ENCODE results near the gene TP53TG5.
A peak's percentile ranks its signal among the peaks of the same experiment; 100 is the strongest.

TP53TG5 gene

DNA sequence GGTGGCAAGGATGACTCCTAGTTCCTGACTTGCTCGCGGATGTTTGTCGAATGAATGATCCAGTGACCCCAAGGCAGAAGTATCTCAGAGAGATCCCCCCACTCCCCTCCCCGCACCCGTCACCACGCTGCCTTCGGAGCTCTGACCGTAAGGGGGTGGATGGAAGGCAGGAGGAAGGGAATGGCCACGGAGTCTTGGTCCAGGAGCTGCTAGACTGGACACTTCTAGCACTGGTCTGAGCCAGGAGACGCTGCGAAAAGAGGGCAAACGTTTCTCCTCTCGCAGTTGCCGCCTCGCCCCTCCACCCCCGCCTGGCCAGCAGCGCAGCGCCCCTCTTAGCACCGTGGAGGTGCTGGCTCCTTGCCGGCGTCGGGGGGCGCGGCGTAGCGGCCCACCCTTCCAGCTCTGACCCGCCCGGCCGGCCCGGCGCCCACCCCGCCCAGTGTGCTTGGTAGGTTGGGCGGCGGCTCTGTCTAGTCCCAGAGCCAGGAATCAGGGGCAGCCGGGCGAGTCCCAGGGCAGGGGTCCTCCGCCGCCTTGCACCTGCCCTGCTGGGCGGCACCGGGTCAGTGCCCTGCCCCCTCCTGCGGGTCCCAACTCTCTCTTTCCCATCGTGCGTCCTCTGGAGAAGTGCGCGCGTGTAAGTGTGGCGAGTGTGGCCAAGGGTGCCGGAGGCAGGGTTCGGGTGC, 27.6 kb upstream of the TP53TG5 start:
- TF ChIP-seq TCF4 (CRISPR knock-in tag; IDR thresholded peaks at IDR 0.05; ENCODE audit: borderline replicate concordance) (no peak), SNAI2 (CRISPR knock-in tag; IDR thresholded peaks at IDR 0.05) (no peak), ARNTL (CRISPR knock-in tag; IDR thresholded peaks at IDR 0.05; ENCODE audit: borderline replicate concordance, low read depth) (no peak), TOX (CRISPR knock-in tag; IDR thresholded peaks at IDR 0.05; ENCODE audit: borderline replicate concordance) (no peak)
- TF ChIP-seq, protein P1, sequence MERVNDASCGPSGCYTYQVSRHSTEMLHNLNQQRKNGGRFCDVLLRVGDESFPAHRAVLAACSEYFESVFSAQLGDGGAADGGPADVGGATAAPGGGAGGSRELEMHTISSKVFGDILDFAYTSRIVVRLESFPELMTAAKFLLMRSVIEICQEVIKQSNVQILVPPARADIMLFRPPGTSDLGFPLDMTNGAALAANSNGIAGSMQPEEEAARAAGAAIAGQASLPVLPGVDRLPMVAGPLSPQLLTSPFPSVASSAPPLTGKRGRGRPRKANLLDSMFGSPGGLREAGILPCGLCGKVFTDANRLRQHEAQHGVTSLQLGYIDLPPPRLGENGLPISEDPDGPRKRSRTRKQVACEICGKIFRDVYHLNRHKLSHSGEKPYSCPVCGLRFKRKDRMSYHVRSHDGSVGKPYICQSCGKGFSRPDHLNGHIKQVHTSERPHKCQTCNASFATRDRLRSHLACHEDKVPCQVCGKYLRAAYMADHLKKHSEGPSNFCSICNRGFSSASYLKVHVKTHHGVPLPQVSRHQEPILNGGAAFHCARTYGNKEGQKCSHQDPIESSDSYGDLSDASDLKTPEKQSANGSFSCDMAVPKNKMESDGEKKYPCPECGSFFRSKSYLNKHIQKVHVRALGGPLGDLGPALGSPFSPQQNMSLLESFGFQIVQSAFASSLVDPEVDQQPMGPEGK (CRISPR knock-in tag; IDR thresholded peaks at IDR 0.05; ENCODE audit: borderline replicate concordance) = no peak
- peak; percentile 65 for ATAC-seq

DNA sequence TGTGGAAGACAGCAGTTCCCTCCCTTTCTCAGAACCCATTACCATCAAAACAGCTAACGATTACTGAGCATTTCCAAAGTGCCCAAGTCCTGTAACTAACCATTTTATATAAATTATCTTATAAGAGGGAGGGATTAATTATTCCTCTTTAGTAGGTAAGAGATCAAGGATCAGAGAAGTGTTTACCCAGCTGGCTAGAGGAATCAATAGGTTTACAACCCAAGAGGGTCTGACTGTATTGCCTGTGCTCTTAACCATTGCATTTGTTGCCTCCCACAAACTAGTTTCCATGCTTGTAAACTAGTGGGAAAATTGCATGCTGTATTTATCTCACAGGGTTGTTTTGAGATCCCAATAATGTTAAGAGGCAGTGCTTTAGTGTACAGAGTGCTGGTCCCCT, 26.3 kb upstream of the TP53TG5 start:
- TF ChIP-seq PPARA (CRISPR knock-in tag; IDR thresholded peaks at IDR 0.05; ENCODE audit: borderline replicate concordance) = no peak
- TF ChIP-seq ISL1 (CRISPR knock-in tag; IDR thresholded peaks at IDR 0.05) = no peak
- TF ChIP-seq, protein P2, sequence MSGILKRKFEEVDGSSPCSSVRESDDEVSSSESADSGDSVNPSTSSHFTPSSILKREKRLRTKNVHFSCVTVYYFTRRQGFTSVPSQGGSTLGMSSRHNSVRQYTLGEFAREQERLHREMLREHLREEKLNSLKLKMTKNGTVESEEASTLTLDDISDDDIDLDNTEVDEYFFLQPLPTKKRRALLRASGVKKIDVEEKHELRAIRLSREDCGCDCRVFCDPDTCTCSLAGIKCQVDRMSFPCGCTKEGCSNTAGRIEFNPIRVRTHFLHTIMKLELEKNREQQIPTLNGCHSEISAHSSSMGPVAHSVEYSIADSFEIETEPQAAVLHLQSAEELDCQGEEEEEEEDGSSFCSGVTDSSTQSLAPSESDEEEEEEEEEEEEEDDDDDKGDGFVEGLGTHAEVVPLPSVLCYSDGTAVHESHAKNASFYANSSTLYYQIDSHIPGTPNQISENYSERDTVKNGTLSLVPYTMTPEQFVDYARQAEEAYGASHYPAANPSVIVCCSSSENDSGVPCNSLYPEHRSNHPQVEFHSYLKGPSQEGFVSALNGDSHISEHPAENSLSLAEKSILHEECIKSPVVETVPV (CRISPR knock-in tag; IDR thresholded peaks at IDR 0.05) = no peak
- TF ChIP-seq RARB (CRISPR knock-in tag; IDR thresholded peaks at IDR 0.05) = no peak
- TF ChIP-seq CSDC2 (CRISPR knock-in tag; IDR thresholded peaks at IDR 0.05) = no peak
- TF ChIP-seq ZNF8 (CRISPR knock-in tag; IDR thresholded peaks at IDR 0.05) = no peak
- TF ChIP-seq, protein P3, sequence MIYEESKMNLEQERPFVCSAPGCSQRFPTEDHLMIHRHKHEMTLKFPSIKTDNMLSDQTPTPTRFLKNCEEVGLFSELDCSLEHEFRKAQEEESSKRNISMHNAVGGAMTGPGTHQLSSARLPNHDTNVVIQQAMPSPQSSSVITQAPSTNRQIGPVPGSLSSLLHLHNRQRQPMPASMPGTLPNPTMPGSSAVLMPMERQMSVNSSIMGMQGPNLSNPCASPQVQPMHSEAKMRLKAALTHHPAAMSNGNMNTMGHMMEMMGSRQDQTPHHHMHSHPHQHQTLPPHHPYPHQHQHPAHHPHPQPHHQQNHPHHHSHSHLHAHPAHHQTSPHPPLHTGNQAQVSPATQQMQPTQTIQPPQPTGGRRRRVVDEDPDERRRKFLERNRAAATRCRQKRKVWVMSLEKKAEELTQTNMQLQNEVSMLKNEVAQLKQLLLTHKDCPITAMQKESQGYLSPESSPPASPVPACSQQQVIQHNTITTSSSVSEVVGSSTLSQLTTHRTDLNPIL (CRISPR knock-in tag; IDR thresholded peaks at IDR 0.05; ENCODE audit: low read depth) = no peak
- TF ChIP-seq, protein P1 (CRISPR knock-in tag; IDR thresholded peaks at IDR 0.05; ENCODE audit: borderline replicate concordance) = no peak
- no peak for TF ChIP-seq SNAI2 (CRISPR knock-in tag; IDR thresholded peaks at IDR 0.05)
- ATAC-seq = no peak

DNA sequence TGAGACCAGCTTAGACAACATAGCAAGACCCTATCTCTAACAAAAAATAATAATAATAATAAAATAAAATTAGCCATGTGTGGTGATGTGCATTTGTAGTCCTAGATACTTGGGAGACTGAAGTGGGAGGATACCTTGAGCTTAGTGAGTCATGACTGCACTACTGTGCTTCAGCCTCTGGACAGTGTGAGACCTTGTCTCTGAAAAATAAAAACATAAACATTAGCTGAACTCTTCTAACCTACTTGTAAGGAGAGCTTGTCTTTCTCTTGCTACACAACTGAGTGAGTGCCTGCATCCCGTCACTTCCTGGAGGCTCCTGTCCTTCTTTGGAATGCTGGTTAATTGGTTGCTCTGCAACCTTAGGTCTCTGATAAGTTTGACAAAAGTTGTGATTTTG, 24.8 kb upstream of the TP53TG5 start:
- TF ChIP-seq ESRRG (CRISPR knock-in tag; IDR thresholded peaks at IDR 0.05) (no peak), ISL1 (CRISPR knock-in tag; IDR thresholded peaks at IDR 0.05) (no peak), ZFP3 (CRISPR knock-in tag; IDR thresholded peaks at IDR 0.05) (no peak), ZFP30 (CRISPR knock-in tag; IDR thresholded peaks at IDR 0.05) (no peak), ZNF70 (CRISPR knock-in tag; IDR thresholded peaks at IDR 0.05) (no peak), ZC3H10 (CRISPR knock-in tag; IDR thresholded peaks at IDR 0.05) (no peak), RARB (CRISPR knock-in tag; IDR thresholded peaks at IDR 0.05) (no peak), PPARA (CRISPR knock-in tag; IDR thresholded peaks at IDR 0.05; ENCODE audit: borderline replicate concordance) (no peak), ZNF8 (CRISPR knock-in tag; IDR thresholded peaks at IDR 0.05) (no peak), BACH2 (CRISPR knock-in tag; IDR thresholded peaks at IDR 0.05; ENCODE audit: borderline replicate concordance) (no peak), GLIS3 (CRISPR knock-in tag; IDR thresholded peaks at IDR 0.05) (no peak), OSR1 (CRISPR knock-in tag; IDR thresholded peaks at IDR 0.05) (no peak), ARNTL (CRISPR knock-in tag; IDR thresholded peaks at IDR 0.05; ENCODE audit: borderline replicate concordance, low read depth) (no peak)
- TF ChIP-seq, protein P3 (CRISPR knock-in tag; IDR thresholded peaks at IDR 0.05; ENCODE audit: low read depth) = no peak
- TF ChIP-seq, protein P4, sequence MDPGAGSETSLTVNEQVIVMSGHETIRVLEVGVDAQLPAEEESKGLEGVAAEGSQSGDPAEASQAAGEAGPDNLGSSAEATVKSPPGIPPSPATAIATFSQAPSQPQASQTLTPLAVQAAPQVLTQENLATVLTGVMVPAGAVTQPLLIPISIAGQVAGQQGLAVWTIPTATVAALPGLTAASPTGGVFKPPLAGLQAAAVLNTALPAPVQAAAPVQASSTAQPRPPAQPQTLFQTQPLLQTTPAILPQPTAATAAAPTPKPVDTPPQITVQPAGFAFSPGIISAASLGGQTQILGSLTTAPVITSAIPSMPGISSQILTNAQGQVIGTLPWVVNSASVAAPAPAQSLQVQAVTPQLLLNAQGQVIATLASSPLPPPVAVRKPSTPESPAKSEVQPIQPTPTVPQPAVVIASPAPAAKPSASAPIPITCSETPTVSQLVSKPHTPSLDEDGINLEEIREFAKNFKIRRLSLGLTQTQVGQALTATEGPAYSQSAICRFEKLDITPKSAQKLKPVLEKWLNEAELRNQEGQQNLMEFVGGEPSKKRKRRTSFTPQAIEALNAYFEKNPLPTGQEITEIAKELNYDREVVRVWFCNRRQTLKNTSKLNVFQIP (CRISPR knock-in tag; IDR thresholded peaks at IDR 0.05; ENCODE audit: borderline replicate concordance, low read depth) = no peak
- TF ChIP-seq, protein P1 (CRISPR knock-in tag; IDR thresholded peaks at IDR 0.05; ENCODE audit: borderline replicate concordance) = no peak
- ATAC-seq = no peak
